GM20431 (cell line): ENCODE measurements around the gene C1orf141.

Source experiments
- in situ Hi-C: fragments of 300-500 bp; cut with MseI, MboI; formaldehyde crosslinking; loops from one replicate; pipeline ENCODE4 v1.15.0; 2020; ENCODE audit warnings: low sequenced_read_pairs; ENCODE audit not compliant: unreplicated experiment

Gene C1orf141

DNA sequence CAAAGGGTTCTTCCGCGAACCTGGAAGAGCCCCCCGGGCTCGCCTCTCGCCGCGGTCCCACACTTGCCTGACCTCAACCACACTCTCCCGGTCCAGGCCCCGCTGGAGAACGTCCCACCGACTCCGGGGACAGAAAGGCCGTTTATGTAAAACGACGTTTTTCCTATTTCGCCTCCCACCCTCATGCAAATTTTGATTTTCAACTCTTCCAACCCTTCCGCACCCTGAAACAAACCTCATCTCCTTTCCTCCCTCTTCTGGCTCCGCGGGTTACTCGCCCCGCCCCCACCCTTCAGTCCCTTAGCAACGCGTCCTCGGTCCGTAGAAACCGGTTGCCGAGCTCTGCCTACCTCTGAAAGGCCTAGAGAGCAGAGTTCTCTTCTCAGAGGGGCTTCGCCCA is at the start of gene C1orf141:
C1orf141 (minus strand) TSS at position 276 of the 400 bp plus-strand sequence. CDS start 7,730 bp downstream, outside the sequence.
- in situ Hi-C loops = loop anchor here (25.0 kb wide), 1 partner anchor 372 kb away; the partner anchor contains the start of gene DYNLT5

DNA sequence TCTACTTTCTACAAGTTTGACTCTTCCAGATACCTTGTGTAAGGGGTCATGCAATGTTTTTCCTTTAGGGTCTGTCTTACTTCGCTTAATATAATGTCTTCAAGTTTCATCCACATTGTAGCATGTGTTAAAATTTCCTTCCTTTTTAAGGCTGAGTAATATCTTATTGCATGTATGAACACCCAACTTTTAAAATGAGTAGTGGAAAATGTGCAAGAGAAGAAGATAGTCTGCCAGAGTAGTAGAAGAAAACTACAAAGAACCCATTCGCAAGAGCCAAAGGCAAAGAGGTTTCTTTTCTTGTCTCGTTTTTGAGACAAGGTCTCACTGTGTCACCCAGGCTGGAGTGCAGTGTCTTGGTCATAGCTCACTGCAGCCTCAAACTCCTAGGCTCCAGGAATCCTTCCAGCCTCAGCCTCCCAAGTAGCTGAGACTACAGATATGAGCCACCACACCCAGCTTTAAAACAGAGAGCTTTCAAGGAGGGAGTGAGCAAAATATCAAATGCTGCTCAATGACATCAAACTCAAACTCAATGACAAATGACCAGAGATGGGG is 40.8 kb upstream of the C1orf141 start:
- in situ Hi-C loops = no loop called here

GRCh38 chr1:67174716-67175284 is 40.0 kb upstream of the C1orf141 start:
- in situ Hi-C loops = no loop called here

DNA sequence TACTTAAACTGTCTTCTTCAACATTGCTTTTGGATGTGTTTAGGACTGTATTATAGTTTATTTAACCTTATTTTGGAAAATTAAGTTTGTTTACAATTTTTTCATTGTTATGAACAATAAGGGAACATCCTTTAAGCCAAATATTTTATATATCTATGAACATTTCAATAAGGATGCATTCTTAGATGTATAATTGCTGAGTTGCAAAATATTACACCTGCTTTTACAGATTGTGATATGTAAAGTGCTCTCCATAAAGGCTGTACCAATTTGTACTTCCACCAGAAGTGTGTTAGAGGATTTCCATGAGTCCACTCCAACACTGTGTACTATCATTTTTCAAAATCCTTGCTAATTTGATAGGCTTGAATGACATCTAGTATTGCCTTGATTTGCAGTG is 39.2 kb upstream of the C1orf141 start:
- in situ Hi-C loops = no loop called here

GRCh38 chr1:67171978-67172377 is 37.2 kb upstream of the C1orf141 start:
- in situ Hi-C loops = no loop called here

GRCh38 chr1:67171574-67171955 is 36.8 kb upstream of the C1orf141 start:
- in situ Hi-C loops = no loop called here

GRCh38 chr1:67170751-67171573 is 36.2 kb upstream of the C1orf141 start:
- in situ Hi-C loops = no loop called here

GRCh38 chr1:67169932-67170331 is 35.2 kb upstream of the C1orf141 start:
- in situ Hi-C loops = no loop called here

DNA sequence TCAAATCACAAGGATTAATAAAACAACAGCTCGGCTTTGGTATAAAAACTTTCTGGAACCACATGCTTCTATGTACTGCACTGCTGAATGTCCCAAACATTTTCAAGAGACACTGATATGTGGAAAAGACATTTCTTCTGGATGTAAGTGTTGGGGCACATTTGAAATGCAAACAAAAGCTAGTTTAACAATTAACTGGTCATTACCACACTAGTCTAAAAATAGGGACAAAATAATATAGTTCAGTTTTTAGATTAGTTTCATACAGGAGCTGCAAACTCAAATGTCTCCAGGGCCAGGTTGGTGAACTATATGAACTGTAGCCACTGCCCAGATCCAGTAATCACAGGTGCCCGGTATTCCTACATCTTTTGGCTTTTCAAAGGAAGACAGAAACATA is 34.7 kb upstream of the C1orf141 start:
- in situ Hi-C loops = no loop called here

DNA sequence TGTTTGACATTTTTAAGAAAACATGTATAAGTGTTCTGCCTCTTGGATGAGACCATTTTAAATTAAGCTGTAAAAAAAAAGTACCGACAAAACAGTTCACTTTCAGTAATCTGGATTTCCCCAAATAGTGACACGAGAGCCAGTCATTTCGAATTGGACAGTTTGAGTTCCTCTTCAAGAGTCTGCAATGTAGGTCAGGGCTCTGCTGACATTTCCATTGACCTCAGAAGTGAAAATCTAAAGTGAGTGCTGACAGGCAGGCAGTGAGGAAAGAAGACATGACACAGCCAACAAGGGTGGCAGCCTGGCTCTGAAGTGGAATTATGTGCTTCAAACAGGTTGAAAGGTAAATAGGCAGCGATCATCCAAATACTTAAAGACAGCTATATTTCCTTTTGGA is 31.4 kb upstream of the C1orf141 start, which contains the start of gene IL23R:
IL23R (plus strand) TSS at position 259 of the 400 bp plus-strand sequence. CDS start 1,667 bp downstream, outside the sequence.
- in situ Hi-C loops = no loop called here

- in situ Hi-C loops = no loop called here
Observed at GRCh38 chr1:67165468-67166041, 30.8 kb upstream of the C1orf141 start.

GRCh38 chr1:67162954-67163353 is 28.2 kb upstream of the C1orf141 start:
- in situ Hi-C loops = no loop called here

DNA sequence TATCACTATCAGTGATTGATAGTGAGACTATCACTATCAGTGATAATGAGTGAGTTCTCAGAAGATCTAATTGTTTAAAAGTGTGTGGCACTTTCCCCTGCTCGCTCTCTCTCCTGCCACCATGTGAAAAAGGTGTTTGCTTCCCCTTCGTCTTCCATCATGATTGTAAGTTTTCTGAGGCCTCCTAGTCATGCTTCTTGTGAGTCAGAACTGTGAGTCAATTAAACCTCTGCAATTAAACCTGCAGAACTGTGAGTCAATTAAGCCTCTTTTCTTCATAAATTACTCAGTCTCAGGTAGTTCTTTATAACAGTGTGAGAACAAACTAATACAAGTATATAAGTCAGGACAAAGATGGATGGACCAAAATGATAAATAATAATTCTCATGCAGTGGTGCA is 24.5 kb upstream of the C1orf141 start:
- in situ Hi-C loops = no loop called here

DNA sequence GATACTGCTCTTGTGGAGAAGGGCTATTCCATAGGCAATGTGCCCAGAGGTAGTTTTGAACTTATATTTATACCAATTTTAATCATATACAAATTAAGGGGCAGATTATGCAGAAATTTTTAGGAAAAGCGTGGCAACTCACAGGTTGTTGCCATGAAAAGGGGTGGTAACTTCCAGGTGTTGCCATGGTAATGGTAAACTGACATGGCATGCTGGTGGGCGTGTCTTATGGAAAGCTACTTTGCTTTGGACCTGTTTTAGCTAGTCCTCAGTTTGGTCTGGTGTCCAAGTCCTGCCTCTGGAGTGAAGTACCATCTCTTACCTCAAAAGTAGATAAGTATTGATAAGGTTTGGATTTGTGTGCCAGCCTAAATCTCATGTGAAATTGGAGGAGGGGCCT is 23.6 kb upstream of the C1orf141 start:
- in situ Hi-C loops = no loop called here

- in situ Hi-C loops = no loop called here
Observed at GRCh38 chr1:67150931-67151330, 16.2 kb upstream of the C1orf141 start.

- in situ Hi-C loops = loop anchor here (25.0 kb wide), 1 partner anchor 387 kb away; the partner anchor contains the start of gene DYNLT5
Observed at GRCh38 chr1:67149179-67149770, 14.5 kb upstream of the C1orf141 start.

- in situ Hi-C loops = loop anchor here (25.0 kb wide), 1 partner anchor 386 kb away; the partner anchor contains the start of gene DYNLT5
Observed at GRCh38 chr1:67148516-67149178, 13.9 kb upstream of the C1orf141 start.

- in situ Hi-C loops = loop anchor here (25.0 kb wide), 1 partner anchor 386 kb away; the partner anchor contains the start of gene DYNLT5
Observed at GRCh38 chr1:67147973-67148372, 13.2 kb upstream of the C1orf141 start.

GRCh38 chr1:67146539-67146938 is 11.8 kb upstream of the C1orf141 start:
- in situ Hi-C loops = loop anchor here (25.0 kb wide), 1 partner anchor 384 kb away; the partner anchor contains the start of gene DYNLT5
